BLaER1 treated with 17β-estradiol and CSF1 and Interleukin-3, amounts not matched to agents 10 nM and 100 nM (cell line): ENCODE results near the gene LIN37.
A peak's percentile ranks its signal among the peaks of the same experiment; 100 is the strongest.

Source experiments
- H3K27ac ChIP-seq, 11 experiments: shearing (Covaris generic); formaldehyde crosslinking; 2 replicates each; pipeline ENCODE4 v1.8.1; 2022
- H3K27me3 ChIP-seq, 11 experiments: shearing (Covaris generic); formaldehyde crosslinking; 2 replicates each; pipeline ENCODE4 v1.8.1; 2022
- H3K36me3 ChIP-seq, 11 experiments: shearing (Covaris generic); formaldehyde crosslinking; 2 replicates each; pipeline ENCODE4 v1.8.1; 2022
- H3K4me1 ChIP-seq, 10 experiments: shearing (Covaris generic); formaldehyde crosslinking; 2 replicates each; pipeline ENCODE4 v1.8.1; 2022
- H3K4me2 ChIP-seq, 11 experiments: shearing (Covaris generic); formaldehyde crosslinking; 2 replicates each; pipeline ENCODE4 v1.8.1; 2022
- H3K4me3 ChIP-seq, 10 experiments: shearing (Covaris generic); formaldehyde crosslinking; 2 replicates each; pipeline ENCODE4 v1.8.1; 2022
- H3K9ac ChIP-seq, 11 experiments: shearing (Covaris generic); formaldehyde crosslinking; 2 replicates each; pipeline ENCODE4 v1.8.1; 2022
- H3K9me3 ChIP-seq, 11 experiments: shearing (Covaris generic); formaldehyde crosslinking; replicated peaks in 1 of 11; 2 replicates each; pipeline ENCODE4 v1.8.1; 2022
- H4K20me1 ChIP-seq, 11 experiments: shearing (Covaris generic); formaldehyde crosslinking; 2 replicates each; pipeline ENCODE4 v1.8.1; 2022
- Cebpa-rat ChIP-seq, 11 experiments: shearing (Covaris generic); IDR thresholded peaks; 2 replicates each; pipeline ENCODE4 v1.8.1; 2022

The LIN37 gene

DNA sequence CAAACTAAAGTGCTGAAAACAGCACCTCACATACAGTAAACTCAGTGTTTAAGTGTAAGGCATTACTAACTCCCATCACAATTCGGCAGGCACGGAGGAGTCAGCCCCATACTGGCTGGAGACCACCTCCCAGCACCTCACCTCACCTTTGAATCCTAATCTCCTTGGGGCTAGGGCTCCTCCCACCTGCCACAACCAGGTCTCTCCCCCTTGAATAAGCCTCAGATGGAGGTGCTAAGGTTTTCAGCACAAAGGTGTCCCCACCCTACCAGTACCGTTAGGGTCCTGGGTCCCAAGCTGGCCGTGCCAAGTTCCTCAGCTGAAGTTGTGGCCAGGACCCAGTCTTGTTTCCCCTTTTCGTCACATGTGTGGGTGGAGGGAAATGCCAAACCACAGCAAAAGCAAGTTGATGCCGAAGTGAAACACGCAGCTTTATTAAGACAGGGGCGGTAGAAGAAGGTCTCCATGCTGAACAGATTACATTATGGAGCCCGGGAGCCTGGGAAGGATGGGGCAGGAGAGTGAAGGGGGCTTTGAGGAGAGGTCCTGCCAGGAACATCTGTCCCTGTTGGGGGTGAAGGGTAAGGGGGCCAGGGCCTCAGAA lies 6.2 kb upstream of the LIN37 start, which contains the start of gene IGFLR1:
Gene IGFLR1 (minus strand): TSS at position 332 of the 604 bp plus-strand sequence. CDS start 1,272 bp downstream, outside the sequence.
- Histone ChIP-seq H3K9me3 (peaks cover 0 to 6% (median 0%) of the 10 kb centered on the region in 11 experiments; a peak in 2 of 22 replicates), H3K4me1 (peaks cover 52 to 79% (median 67%) of the 10 kb centered on the region in 10 experiments), H3K4me3 (peak within 1 kb of the TSS; percentile 36 to 76 (median 66)), H3K4me2 (peak within 1 kb of the TSS; percentile 90 to 100 (median 98)), H3K36me3 (peaks cover 18 to 40% (median 27%) of the 10 kb centered on the region in 11 experiments), H3K9ac (peak within 1 kb of the TSS; percentile 73 to 85 (median 84)), H3K27ac (peak within 1 kb of the TSS; percentile 85 to 96 (median 92)), H4K20me1 (peaks cover 15 to 32% (median 30%) of the 10 kb centered on the region in 11 experiments), H3K27me3 (no peaks in the 10 kb centered on the region)
- peak in 1 of 11 experiments; percentile 66; a peak in 1 of 22 replicates for TF ChIP-seq Cebpa-rat (IDR thresholded peaks at IDR 0.05)

DNA sequence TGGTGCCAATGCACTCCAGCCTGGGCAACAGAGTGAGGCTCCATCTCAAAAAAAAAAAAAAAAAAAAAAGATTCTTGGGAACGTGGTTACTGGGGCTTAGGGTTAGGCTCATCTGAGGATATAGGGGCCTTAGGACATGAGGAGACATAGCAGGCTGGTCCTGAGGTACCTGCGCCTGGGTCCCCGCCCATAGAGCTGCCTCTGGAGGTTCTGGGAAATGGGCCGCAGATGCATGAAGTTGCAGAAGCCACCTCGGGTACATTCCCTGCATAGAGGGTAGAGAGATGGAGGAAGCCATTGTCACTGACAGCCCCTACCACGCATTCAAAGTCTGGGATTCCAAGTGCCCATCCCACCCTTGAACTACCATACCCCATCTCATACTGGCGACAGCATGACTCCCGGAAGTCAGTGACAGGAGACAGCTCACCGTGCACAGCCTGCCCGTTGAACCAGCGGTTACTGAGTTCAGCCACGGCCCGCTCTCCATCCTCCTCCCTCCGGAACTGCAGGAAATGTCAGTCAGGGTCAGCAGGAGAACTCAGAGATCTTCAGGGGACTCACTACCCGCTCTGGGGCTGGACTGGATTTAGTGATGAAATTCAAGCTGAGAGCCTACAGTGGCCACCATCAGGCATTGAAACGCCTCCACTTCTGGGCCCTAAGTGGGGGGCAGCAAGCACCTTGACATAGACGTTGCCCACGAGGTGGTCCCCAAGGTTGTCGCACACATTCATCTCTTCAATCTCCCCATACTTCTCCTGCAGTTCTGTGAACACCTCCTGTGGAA lies 4.5 kb upstream of the LIN37 start:
- Histone ChIP-seq H3K9ac (peak overlapping the region in 2 of 11 experiments; percentile 90 to 95; a peak in 2 of 22 replicates), H3K27ac (peak overlapping the region in 9 of 11 experiments; percentile 2 to 97 (median 93); a peak in 11 of 22 replicates)

DNA sequence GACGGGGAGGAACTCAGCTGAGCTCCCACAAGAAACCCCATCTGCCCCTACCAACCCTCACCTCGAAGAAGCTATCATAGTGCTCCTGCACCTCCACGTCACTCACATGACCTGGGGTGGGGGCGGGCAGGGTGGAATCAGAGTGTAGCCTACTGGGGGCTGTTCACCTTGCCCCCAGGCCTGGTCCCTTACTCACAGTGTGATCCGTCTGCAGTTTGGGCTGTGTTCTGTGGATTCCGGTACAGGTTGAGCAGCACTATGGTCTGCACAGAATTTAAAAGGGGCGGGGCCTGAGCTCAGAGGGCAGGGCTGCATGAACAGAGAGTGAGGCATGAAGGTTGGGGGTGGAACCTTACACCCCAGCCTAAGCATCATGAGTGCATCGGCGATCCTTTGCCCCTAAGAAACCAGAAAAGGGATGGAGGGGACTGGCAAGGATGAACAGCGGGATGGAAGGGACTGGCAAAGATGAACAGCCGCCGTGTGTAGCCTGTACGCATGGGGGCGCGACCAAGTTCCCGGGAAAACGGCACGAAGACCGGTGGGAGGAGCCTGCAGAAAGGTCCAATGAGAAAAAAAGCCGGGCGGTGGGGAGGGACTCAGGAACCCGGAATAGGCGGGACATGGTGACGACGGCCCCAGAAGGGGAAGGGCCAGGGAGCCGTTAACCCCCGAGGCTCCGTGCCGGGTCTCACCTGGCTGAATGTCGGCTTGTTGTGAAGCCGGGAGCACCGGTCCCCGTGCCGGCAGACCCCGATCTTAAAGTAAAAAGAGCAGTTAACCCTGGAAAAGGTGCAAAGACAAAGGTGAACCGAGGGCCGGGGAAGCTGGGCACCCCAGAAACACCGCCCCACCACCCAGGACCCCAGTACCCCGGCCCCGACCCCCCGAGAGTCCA lies 3.7 kb upstream of the LIN37 start:
- Histone ChIP-seq H3K4me2 (peak overlapping the region; percentile 90 to 100 (median 98)), H3K4me1 (peaks cover 60 to 78% (median 71%) of the 10 kb centered on the region in 10 experiments), H3K4me3 (peak overlapping the region; percentile 74 to 98 (median 88)), H3K27ac (peak overlapping the region; percentile 90 to 98 (median 95)), H3K36me3 (peaks cover 0 to 15% (median 3%) of the 10 kb centered on the region in 11 experiments; a peak in 10 of 22 replicates), H3K9me3 (peaks cover 0 to 6% (median 0%) of the 10 kb centered on the region in 11 experiments; a peak in 2 of 22 replicates), H4K20me1 (peaks cover 0 to 7% (median 5%) of the 10 kb centered on the region in 11 experiments; a peak in 16 of 22 replicates), H3K9ac (peak overlapping the region; percentile 85 to 97 (median 93)), H3K27me3 (no peaks in the 10 kb centered on the region)
- TF ChIP-seq Cebpa-rat (IDR thresholded peaks at IDR 0.05) = no peak

More for the DNA sequence above, 4.5 kb upstream of the LIN37 start:
- Histone ChIP-seq H4K20me1 (peaks cover 0 to 16% (median 14%) of the 10 kb centered on the region in 11 experiments; a peak in 19 of 22 replicates), H3K27me3 (no peaks in the 10 kb centered on the region), H3K4me2 (peak overlapping the region; percentile 90 to 100 (median 98)), H3K9me3 (peaks cover 0 to 6% (median 0%) of the 10 kb centered on the region in 11 experiments; a peak in 2 of 22 replicates), H3K36me3 (peaks cover 1 to 24% (median 11%) of the 10 kb centered on the region in 11 experiments; a peak in 21 of 22 replicates), H3K4me3 (peak overlapping the region; percentile 74 to 98 (median 88); a peak in 18 of 20 replicates), H3K4me1 (peaks cover 60 to 78% (median 70%) of the 10 kb centered on the region in 10 experiments)
- TF ChIP-seq Cebpa-rat (IDR thresholded peaks at IDR 0.05) = no peak

DNA sequence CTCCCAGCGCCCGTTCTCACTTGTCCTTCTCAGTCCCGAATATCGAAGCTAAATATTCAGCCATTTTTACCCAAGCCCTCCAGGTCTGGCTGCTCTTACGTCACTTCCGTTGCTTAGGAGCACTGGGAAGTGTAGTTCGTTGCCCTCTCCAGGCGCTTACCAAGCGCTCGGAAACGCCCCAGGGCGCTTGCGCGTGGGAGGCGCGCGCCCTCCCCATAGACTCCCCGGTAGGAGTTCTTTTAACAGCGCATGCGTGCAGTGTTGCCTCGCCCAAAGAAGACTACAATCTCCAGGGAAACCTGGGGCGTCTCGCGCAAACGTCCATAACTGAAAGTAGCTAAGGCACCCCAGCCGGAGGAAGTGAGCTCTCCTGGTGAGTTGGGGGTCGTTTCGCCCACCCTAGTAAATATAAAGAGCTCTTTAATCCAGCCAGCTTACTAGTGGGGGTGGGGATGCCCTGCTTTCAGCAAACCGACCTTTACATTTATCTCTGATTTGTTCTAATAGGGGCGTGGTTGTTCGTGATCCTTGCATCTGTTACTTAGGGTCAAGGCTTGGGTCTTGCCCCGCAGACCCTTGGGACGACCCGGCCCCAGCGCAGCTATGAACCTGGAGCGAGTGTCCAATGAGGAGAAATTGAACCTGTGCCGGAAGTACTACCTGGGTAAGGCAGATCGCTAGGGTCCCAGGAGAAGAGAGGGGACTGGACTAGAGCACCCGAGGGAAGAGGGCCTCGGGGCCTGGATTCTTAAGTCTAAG lies 2.9 kb upstream of the LIN37 start, which contains the start of the genes PSENEN and U2AF1L4:
Gene PSENEN (plus strand): TSS at position 324 of the 759 bp plus-strand sequence. CDS start 280 bp downstream, at position 604.
Gene U2AF1L4 (minus strand): TSS at position 91 of the 759 bp plus-strand sequence. CDS start 27 bp downstream, at position 64.
- H3K4me1 ChIP-seq = peaks cover 62 to 82% (median 74%) of the 10 kb centered on the region in 10 experiments

DNA sequence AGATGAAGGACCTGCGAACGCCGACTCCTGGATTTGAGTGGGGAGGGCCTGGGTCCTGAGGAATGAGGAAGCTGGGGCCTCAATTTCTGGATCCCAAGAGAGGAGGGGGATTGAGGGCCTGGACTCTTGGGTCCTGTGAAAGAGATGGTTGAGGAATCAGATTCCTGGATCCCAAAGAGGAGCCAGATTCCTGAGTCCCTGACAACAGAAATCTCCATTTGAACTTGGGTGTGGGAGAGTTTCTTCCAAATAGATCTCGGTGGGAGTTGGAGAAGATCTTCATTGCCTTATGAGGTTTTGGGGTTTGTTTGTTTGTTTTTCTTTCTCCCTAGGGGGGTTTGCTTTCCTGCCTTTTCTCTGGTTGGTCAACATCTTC lies 2.3 kb upstream of the LIN37 start:
- H3K4me2 ChIP-seq = peak overlapping the region; percentile 90 to 99 (median 95)
- H3K27ac ChIP-seq = peak overlapping the region; percentile 81 to 98 (median 94)
- no peaks in the 10 kb centered on the region for H3K27me3 ChIP-seq
- TF ChIP-seq Cebpa-rat (IDR thresholded peaks at IDR 0.05) = no peak
- peak overlapping the region; percentile 74 to 98 (median 88) for H3K4me3 ChIP-seq
- H4K20me1 ChIP-seq = no peaks in the 10 kb centered on the region
- H3K4me1 ChIP-seq = peaks cover 62 to 82% (median 79%) of the 10 kb centered on the region in 10 experiments
- H3K36me3 ChIP-seq = peaks cover 0 to 11% (median 3%) of the 10 kb centered on the region in 11 experiments; a peak in 3 of 22 replicates
- peaks cover 0 to 6% (median 0%) of the 10 kb centered on the region in 11 experiments; a peak in 2 of 22 replicates for H3K9me3 ChIP-seq
- H3K9ac ChIP-seq = peak overlapping the region; percentile 85 to 97 (median 93)

More for the DNA sequence above, 2.9 kb upstream of the LIN37 start, which contains the start of the genes PSENEN and U2AF1L4:
- Histone ChIP-seq H3K27me3 (no peaks in the 10 kb centered on the region), H4K20me1 (no peaks in the 10 kb centered on the region), H3K9ac (peak within 1 kb of the TSS; percentile 85 to 97 (median 93)), H3K36me3 (peaks cover 0 to 11% (median 3%) of the 10 kb centered on the region in 11 experiments; a peak in 3 of 22 replicates), H3K9me3 (peaks cover 0 to 6% (median 0%) of the 10 kb centered on the region in 11 experiments; a peak in 2 of 22 replicates), H3K4me2 (peak within 1 kb of the TSS; percentile 97 to 100 (median 98)), H3K4me3 (peak within 1 kb of the TSS; percentile 74 to 98 (median 88)), H3K27ac (peak within 1 kb of the TSS; percentile 90 to 98 (median 95))
- no peak for TF ChIP-seq Cebpa-rat (IDR thresholded peaks at IDR 0.05)

DNA sequence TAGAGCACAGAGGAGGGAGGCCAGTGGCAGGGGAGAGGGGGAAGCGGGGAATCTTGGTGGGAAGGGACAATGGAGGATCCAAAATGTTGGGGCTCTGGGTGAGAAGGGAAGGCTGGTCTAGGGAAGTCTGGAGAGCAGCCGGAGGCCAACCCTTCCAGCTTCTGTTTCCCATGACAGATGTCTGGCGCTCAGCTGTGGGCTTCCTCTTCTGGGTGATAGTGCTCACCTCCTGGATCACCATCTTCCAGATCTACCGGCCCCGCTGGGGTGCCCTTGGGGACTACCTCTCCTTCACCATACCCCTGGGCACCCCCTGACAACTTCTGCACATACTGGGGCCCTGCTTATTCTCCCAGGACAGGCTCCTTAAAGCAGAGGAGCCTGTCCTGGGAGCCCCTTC lies 1.8 kb upstream of the LIN37 start:
- Histone ChIP-seq H3K27me3 (no peaks in the 10 kb centered on the region), H3K9me3 (peaks cover 0 to 6% (median 0%) of the 10 kb centered on the region in 11 experiments; a peak in 2 of 22 replicates), H3K36me3 (peaks cover 0 to 11% (median 3%) of the 10 kb centered on the region in 11 experiments; a peak in 6 of 22 replicates), H3K9ac (peak overlapping the region; percentile 85 to 97 (median 93)), H3K4me3 (peak overlapping the region; percentile 74 to 98 (median 88)), H3K4me2 (peak overlapping the region; percentile 90 to 99 (median 95)), H3K4me1 (peaks cover 61 to 78% (median 76%) of the 10 kb centered on the region in 10 experiments), H3K27ac (peak overlapping the region; percentile 81 to 98 (median 94); a peak in 21 of 22 replicates), H4K20me1 (0 out of 22 replicates have a peak, but pooled peaks cover 0 to 1% (median 0%) of the 10 kb centered on the region in 11 experiments)
- no peak for TF ChIP-seq Cebpa-rat (IDR thresholded peaks at IDR 0.05)

DNA sequence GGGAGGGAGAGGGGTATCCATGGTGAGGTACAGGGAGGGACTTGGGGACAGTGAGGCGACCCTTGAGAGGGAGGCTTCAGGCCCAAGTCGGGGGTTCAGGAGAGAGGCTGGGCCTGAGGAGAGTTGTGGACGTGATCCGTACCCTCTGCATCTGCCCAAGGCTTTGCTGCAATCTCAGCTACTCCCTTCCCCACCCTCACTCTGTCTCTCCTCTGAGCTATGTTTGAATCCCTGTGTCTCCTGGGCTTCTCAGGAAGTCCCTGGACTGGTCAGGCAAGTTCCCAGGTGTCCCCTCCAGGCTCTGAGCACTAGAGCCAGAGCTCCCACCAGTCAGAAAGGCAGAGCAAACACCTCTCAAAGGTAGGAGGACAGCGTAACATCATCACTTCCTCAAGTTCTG lies 1.8 kb downstream of the LIN37 start:
- H3K9me3 ChIP-seq = no peaks in the 10 kb centered on the region
- H3K4me2 ChIP-seq = peak overlapping the region; percentile 86 to 100 (median 96)
- peak overlapping the region in 1 of 10 experiments; percentile 12; a peak in 2 of 20 replicates for H3K4me3 ChIP-seq
- H3K4me1 ChIP-seq = peaks cover 39 to 47% (median 46%) of the 10 kb centered on the region in 10 experiments
- H4K20me1 ChIP-seq = peaks cover 0 to 12% (median 0%) of the 10 kb centered on the region in 11 experiments; a peak in 1 of 22 replicates
- H3K9ac ChIP-seq = peak overlapping the region in 10 of 11 experiments; percentile 63 to 87 (median 84); a peak in 20 of 22 replicates
- TF ChIP-seq Cebpa-rat (IDR thresholded peaks at IDR 0.05) = no peak
- peak overlapping the region in 6 of 11 experiments; percentile 14 to 55 (median 26); a peak in 9 of 22 replicates for H3K27ac ChIP-seq
- peaks cover 0 to 2% (median 1%) of the 10 kb centered on the region in 11 experiments; a peak in 9 of 22 replicates for H3K27me3 ChIP-seq
- peaks cover 17 to 41% (median 32%) of the 10 kb centered on the region in 11 experiments for H3K36me3 ChIP-seq
